ENCODE results near the gene DPYSL4. TPM values are rescaled to one million over a fixed set of nuclear protein-coding genes. Genes with fewer than 3 reads are reported as not detected.

DPYSL4 gene
- total and polyA plus RNA-seq, 2 experiments from 2014 or later: 10.6 to 23.9 TPM

DNA sequence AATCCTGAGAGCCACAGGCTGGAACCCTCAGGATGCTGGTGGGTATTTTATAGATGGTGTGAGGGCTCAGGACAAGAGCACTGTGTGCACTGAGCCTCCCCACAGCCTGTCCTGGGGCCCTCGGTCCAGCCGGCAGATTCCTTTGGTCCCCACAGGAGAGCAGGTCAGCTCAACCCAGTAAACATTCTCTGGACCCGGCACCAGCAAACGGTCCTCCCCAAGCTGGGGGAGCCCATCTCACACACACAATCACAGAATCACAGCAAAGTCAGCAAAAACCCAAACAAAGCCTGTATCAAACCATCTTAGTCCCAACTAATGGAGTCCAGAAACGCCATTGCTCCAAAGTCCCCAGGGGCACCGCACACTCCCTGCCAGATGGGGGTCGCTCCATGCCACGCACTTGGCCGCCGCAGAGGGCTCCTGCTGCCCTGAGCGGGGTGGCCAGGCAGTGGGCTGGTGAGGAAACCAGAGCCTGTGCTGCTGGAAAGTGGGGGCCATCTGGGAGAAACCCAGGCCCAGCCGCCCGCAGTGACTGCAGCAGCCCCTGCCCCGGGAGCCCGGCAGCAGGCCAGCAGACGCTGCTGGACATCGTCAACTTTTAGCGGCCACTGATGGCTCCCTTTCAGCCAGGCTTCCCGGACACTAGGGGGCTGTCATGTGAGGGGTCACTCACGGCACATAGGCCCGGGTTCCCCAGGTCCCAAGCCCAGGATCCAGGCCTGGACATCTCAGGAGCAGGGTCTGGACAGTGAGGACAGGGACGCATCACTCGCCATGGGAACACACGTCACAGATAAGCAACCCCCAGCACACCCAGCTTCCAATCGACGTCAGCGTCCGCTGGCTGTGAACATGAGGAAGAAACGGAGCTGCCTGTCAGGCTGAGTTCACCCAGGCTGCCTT is 52.6 kb downstream of the DPYSL4 start:
- no peak for DNase-seq (ENCODE audit: low spot score)
- peaks cover 11% of the 10 kb centered on the region for H3K4me1 Mint-ChIP-seq
- TF ChIP-seq CTCF (conservative IDR thresholded peaks at IDR 0.05; ENCODE audit: low read depth in 2 of 2): 0 out of 4 replicates have a peak, but pooled peaks of 1 of the 2 experiments have one; percentile 14
- TF ChIP-seq POLR2AphosphoS5 (IDR thresholded peaks at IDR 0.05; ENCODE audit: low read depth): no peak

DNA sequence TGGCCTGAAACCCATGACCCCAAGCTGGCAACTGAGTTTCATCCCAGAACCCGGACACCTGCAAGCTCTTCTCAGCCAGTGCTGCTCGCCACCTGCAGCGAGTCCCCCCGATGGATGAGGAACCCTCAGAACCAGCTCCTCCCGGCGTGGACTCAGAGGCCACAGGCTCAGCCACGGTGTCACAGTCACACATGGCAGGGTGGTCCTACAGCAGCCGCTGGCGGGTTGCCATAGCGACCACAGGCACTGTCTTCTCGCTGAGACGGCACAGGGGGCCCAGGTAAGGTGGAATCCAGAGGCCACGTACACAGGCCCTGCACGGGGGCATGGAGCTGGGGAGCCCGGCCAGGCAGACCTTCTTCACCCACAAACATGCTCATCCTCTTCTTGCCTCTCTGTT is 53.4 kb downstream of the DPYSL4 start:
- no peaks in the 10 kb centered on the region for H3K36me3 ChIP-seq (ENCODE audit: insufficient read depth)
- Mint-ChIP-seq H3K9me3 (no peaks in the 10 kb centered on the region), H3K4me3 (no peak overlapping the region), H3K36me3 (ENCODE audit: low read depth) (no peaks in the 10 kb centered on the region), H3K27ac (no peak overlapping the region), H3K4me1 (peaks cover 11% of the 10 kb centered on the region), H3K27me3 (ENCODE audit: insufficient read depth, low read depth, poor library complexity) (peaks cover 6% of the 10 kb centered on the region)
- H4K20me1 ChIP-seq (replicated peaks; ENCODE audit: insufficient read depth): no peaks in the 10 kb centered on the region
- no peak overlapping the region for H3K4me3 ChIP-seq
- H3K4me1 ChIP-seq (ENCODE audit: insufficient read depth): no peaks in the 10 kb centered on the region
- no peak overlapping the region for H3K4me2 ChIP-seq
- H3F3A ChIP-seq (replicated peaks; ENCODE audit: low read depth): no peaks in the 10 kb centered on the region
- DNase-seq (ENCODE audit: low spot score) (no peak), ATAC-seq (no peak)
- no peak for TF ChIP-seq ZNF331 (CRISPR knock-in tag; IDR thresholded peaks at IDR 0.05; ENCODE audit: low read depth)
- TF ChIP-seq JUNB (IDR thresholded peaks at IDR 0.05; ENCODE audit: unreplicated experiment): no peak
- H3K79me2 ChIP-seq (replicated peaks; ENCODE audit: insufficient read depth): no peaks in the 10 kb centered on the region
- H2AFZ ChIP-seq: no peak overlapping the region
- no peaks in the 10 kb centered on the region for H3K27me3 ChIP-seq (ENCODE audit: insufficient read depth)
- no peaks in the 10 kb centered on the region for H3K9me2 ChIP-seq (ENCODE audit: insufficient read depth)
- no peak overlapping the region for H3K27ac ChIP-seq (ENCODE audit: low read depth)

More for the DNA sequence above, 52.6 kb downstream of the DPYSL4 start:
- H3K36me3 Mint-ChIP-seq (ENCODE audit: low read depth): no peaks in the 10 kb centered on the region
- no peak overlapping the region for H2AFZ ChIP-seq
- peaks cover 6% of the 10 kb centered on the region for H3K27me3 Mint-ChIP-seq (ENCODE audit: insufficient read depth, low read depth, poor library complexity)
- H3K9me2 ChIP-seq (ENCODE audit: insufficient read depth): no peaks in the 10 kb centered on the region
- ATAC-seq: no peak
- no peaks in the 10 kb centered on the region for H3F3A ChIP-seq (replicated peaks; ENCODE audit: low read depth)
- no peak overlapping the region for H3K4me3 ChIP-seq
- H3K4me2 ChIP-seq: no peak overlapping the region
- H3K36me3 ChIP-seq (ENCODE audit: insufficient read depth): no peaks in the 10 kb centered on the region
- no peak overlapping the region for H3K27ac Mint-ChIP-seq
- no peaks in the 10 kb centered on the region for H3K9me3 Mint-ChIP-seq
- no peaks in the 10 kb centered on the region for H4K20me1 ChIP-seq (replicated peaks; ENCODE audit: insufficient read depth)
- H3K4me1 ChIP-seq (ENCODE audit: insufficient read depth): no peaks in the 10 kb centered on the region
- no peak overlapping the region for H3K27ac ChIP-seq (ENCODE audit: low read depth)
- no peak overlapping the region for H3K4me3 Mint-ChIP-seq
- H3K27me3 ChIP-seq (ENCODE audit: insufficient read depth): no peaks in the 10 kb centered on the region
- H3K79me2 ChIP-seq (replicated peaks; ENCODE audit: insufficient read depth): no peaks in the 10 kb centered on the region

DNA sequence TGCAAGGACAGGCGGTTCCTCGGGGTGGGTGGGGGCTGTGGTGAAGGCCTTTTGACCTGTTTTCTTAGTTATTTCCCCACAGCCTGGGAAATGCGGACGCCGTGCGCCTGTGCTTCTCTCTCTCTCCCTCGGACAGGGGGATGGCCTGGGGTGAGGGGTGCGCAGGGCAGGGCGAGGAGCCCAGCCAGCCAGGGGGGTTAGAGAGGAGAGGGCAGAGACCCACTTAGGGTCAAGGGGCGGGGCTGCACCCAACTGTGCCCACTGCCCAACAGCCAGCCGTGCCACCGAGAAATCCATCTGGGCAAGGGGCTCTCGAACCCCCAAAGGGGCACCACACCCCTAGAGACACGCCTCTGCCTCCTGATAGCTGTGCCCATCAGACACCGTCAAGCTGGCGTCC is 53.8 kb downstream of the DPYSL4 start:
- no peaks in the 10 kb centered on the region for H3K79me2 ChIP-seq (replicated peaks; ENCODE audit: insufficient read depth)
- Mint-ChIP-seq H3K36me3 (ENCODE audit: low read depth) (no peaks in the 10 kb centered on the region), H3K27ac (no peak overlapping the region), H3K27me3 (ENCODE audit: insufficient read depth, low read depth, poor library complexity) (peaks cover 6% of the 10 kb centered on the region), H3K4me3 (no peak overlapping the region), H3K4me1 (peaks cover 11% of the 10 kb centered on the region), H3K9me3 (no peaks in the 10 kb centered on the region)
- H3F3A ChIP-seq (replicated peaks; ENCODE audit: low read depth): no peaks in the 10 kb centered on the region
- H3K4me1 ChIP-seq (ENCODE audit: insufficient read depth): no peaks in the 10 kb centered on the region
- H3K27ac ChIP-seq (ENCODE audit: low read depth): no peak overlapping the region
- no peak overlapping the region for H3K4me3 ChIP-seq
- no peaks in the 10 kb centered on the region for H3K27me3 ChIP-seq (ENCODE audit: insufficient read depth)
- no peaks in the 10 kb centered on the region for H3K9me2 ChIP-seq (ENCODE audit: insufficient read depth)
- ATAC-seq (no peak), DNase-seq (ENCODE audit: low spot score) (no peak)
- H3K36me3 ChIP-seq (ENCODE audit: insufficient read depth): no peaks in the 10 kb centered on the region
- no peak overlapping the region for H2AFZ ChIP-seq
- no peaks in the 10 kb centered on the region for H4K20me1 ChIP-seq (replicated peaks; ENCODE audit: insufficient read depth)
- no peak overlapping the region for H3K4me2 ChIP-seq
- TF ChIP-seq CREB1 (CRISPR knock-in tag; IDR thresholded peaks at IDR 0.05; ENCODE audit: low read depth): no peak
- TF ChIP-seq, protein P1, sequence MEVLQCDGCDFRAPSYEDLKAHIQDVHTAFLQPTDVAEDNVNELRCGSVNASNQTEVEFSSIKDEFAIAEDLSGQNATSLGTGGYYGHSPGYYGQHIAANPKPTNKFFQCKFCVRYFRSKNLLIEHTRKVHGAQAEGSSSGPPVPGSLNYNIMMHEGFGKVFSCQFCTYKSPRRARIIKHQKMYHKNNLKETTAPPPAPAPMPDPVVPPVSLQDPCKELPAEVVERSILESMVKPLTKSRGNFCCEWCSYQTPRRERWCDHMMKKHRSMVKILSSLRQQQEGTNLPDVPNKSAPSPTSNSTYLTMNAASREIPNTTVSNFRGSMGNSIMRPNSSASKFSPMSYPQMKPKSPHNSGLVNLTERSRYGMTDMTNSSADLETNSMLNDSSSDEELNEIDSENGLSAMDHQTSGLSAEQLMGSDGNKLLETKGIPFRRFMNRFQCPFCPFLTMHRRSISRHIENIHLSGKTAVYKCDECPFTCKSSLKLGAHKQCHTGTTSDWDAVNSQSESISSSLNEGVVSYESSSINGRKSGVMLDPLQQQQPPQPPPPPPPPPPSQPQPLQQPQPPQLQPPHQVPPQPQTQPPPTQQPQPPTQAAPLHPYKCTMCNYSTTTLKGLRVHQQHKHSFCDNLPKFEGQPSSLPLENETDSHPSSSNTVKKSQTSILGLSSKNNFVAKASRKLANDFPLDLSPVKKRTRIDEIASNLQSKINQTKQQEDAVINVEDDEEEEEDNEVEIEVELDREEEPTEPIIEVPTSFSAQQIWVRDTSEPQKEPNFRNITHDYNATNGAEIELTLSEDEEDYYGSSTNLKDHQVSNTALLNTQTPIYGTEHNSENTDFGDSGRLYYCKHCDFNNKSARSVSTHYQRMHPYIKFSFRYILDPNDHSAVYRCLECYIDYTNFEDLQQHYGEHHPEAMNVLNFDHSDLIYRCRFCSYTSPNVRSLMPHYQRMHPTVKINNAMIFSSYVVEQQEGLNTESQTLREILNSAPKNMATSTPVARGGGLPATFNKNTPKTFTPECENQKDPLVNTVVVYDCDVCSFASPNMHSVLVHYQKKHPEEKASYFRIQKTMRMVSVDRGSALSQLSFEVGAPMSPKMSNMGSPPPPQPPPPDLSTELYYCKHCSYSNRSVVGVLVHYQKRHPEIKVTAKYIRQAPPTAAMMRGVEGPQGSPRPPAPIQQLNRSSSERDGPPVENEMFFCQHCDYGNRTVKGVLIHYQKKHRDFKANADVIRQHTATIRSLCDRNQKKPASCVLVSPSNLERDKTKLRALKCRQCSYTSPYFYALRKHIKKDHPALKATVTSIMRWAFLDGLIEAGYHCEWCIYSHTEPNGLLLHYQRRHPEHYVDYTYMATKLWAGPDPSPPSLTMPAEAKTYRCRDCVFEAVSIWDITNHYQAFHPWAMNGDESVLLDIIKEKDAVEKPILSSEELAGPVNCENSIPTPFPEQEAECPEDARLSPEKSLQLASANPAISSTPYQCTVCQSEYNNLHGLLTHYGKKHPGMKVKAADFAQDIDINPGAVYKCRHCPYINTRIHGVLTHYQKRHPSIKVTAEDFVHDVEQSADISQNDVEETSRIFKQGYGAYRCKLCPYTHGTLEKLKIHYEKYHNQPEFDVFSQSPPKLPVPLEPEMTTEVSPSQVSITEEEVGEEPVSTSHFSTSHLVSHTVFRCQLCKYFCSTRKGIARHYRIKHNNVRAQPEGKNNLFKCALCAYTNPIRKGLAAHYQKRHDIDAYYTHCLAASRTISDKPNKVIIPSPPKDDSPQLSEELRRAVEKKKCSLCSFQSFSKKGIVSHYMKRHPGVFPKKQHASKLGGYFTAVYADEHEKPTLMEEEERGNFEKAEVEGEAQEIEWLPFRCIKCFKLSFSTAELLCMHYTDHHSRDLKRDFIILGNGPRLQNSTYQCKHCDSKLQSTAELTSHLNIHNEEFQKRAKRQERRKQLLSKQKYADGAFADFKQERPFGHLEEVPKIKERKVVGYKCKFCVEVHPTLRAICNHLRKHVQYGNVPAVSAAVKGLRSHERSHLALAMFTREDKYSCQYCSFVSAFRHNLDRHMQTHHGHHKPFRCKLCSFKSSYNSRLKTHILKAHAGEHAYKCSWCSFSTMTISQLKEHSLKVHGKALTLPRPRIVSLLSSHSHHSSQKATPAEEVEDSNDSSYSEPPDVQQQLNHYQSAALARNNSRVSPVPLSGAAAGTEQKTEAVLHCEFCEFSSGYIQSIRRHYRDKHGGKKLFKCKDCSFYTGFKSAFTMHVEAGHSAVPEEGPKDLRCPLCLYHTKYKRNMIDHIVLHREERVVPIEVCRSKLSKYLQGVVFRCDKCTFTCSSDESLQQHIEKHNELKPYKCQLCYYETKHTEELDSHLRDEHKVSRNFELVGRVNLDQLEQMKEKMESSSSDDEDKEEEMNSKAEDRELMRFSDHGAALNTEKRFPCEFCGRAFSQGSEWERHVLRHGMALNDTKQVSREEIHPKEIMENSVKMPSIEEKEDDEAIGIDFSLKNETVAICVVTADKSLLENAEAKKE (CRISPR knock-in tag; IDR thresholded peaks at IDR 0.05): no peak
- no peak for TF ChIP-seq ZNF331 (CRISPR knock-in tag; IDR thresholded peaks at IDR 0.05; ENCODE audit: low read depth)
- TF ChIP-seq EZH2phosphoT487 (IDR thresholded peaks at IDR 0.05; ENCODE audit: unreplicated experiment): no peak
- TF ChIP-seq NANOG (IDR thresholded peaks at IDR 0.05; ENCODE audit: borderline replicate concordance): no peak

Data from GM23338 (cell line).